ENCODE measurements around the gene MAN2A2.

MAN2A2 gene

DNA sequence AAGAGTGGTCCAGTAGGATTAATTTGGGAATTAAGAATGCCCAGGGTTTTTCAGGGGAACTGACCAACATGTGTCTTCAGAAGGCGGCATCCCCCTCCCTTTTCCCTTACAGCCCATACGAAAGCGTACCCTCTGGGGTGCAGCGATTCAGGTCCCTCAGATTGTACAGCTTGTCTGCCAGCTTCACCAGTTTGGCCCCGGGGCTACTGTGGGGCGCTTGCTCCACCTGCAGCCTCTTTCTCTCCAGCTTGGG, 28.4 kb downstream of the MAN2A2 start:
- DNase-seq (ENCODE audit: low read depth) = no peak
- TF ChIP-seq, protein P1, sequence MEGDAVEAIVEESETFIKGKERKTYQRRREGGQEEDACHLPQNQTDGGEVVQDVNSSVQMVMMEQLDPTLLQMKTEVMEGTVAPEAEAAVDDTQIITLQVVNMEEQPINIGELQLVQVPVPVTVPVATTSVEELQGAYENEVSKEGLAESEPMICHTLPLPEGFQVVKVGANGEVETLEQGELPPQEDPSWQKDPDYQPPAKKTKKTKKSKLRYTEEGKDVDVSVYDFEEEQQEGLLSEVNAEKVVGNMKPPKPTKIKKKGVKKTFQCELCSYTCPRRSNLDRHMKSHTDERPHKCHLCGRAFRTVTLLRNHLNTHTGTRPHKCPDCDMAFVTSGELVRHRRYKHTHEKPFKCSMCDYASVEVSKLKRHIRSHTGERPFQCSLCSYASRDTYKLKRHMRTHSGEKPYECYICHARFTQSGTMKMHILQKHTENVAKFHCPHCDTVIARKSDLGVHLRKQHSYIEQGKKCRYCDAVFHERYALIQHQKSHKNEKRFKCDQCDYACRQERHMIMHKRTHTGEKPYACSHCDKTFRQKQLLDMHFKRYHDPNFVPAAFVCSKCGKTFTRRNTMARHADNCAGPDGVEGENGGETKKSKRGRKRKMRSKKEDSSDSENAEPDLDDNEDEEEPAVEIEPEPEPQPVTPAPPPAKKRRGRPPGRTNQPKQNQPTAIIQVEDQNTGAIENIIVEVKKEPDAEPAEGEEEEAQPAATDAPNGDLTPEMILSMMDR (conservative IDR thresholded peaks at IDR 0.05; ENCODE audit: control insufficient read depth, insufficient read depth, low read depth, low read length) = no peak

DNA sequence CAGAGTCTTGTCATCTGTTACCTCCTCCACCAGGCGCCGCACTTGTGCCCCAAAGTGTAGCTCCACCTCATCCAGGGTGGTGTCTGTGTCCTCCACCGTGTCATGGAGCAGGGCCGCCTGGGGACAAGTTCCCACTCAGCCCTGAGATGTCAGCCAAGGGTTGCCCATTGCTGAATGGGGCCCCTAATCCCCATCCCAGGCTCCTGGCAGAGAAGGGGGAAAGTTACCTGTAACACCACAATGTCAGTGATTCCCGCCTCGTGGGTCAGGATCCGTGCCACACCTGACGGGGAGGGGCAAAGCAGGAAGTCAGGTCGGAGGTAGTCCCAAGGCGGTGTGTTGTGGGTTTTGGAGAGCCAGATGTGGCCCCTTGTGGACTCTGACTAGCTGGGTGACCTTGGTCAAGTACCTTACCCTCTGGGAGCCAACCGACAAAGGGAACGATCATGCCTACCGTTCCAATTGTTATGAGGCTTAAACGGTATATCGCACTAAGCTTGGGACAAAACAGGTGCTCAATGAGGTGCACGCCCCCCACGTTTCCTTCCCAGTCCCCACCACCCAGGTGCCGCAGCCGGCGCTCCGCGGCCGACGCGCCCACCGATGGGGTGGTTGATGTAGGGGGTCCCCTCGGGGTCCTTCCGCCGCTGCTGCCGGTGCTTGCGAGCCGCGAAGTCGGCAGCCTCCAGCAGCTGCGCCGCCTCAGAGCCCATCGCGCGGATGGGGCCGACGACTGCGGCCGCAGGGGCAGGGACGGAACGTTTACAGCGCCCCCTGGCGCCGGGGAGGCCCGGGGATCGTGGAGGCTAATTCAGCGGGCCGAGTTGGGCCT, 28.9 kb downstream of the MAN2A2 start, which contains the start of gene HDDC3:
Gene HDDC3 (minus strand): TSS at position 722 of the 832 bp plus-strand sequence. CDS start 9 bp downstream, at position 713.
- TF ChIP-seq, protein P1 (conservative IDR thresholded peaks at IDR 0.05; ENCODE audit: control insufficient read depth, insufficient read depth, low read depth, low read length) = peak; percentile 64
- DNase-seq (ENCODE audit: low read depth) = peak; percentile 76
- peak within 1 kb of the TSS; percentile 83 for H3K4me3 ChIP-seq (ENCODE audit: control insufficient read depth, low read depth, low read length)

More for the DNA sequence above, 28.4 kb downstream of the MAN2A2 start:
- peak overlapping the region; percentile 83 for H3K4me3 ChIP-seq (ENCODE audit: control insufficient read depth, low read depth, low read length)

DNA sequence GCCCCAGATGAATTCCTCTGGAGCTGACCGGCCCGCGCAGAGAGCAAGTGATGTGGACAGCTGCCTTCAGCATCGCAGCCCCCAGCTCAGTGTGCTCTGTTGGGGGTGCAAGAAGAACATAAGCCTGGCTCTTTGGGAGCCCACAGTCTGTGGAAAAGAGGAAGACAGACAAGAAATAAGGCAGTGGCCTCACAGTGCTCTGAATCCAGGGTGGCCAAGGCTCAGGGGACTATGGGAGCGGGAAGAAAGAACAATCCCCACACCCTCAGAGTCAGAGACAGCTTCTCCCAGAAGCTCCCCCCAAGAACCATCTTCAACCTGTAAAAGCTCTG, 29.5 kb downstream of the MAN2A2 start:
- no peak overlapping the region for H3K4me3 ChIP-seq (ENCODE audit: control insufficient read depth, low read depth, low read length)
- TF ChIP-seq, protein P1 (conservative IDR thresholded peaks at IDR 0.05; ENCODE audit: control insufficient read depth, insufficient read depth, low read depth, low read length) = no peak
- DNase-seq (ENCODE audit: low read depth) = no peak

DNA sequence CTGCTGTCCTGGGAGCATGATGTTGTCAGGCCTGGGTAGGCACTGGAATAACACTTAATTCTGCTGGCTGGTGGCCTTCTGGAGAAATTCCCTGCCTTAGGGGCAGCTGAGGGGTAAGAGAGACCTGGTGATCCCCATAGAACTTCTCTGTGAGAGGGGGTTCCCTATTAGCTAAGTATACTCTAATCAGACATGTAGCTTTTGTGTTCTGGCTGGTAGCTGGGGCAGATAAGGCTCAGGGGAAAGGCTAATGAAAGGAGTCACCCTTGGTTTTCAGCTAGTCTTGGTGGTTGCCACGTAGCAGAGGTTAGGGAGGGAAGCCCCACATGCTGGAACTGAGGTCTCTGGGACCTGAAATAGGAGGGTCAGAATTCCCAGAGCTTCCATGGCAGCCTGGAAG, 30.2 kb downstream of the MAN2A2 start:
- TF ChIP-seq, protein P1 (conservative IDR thresholded peaks at IDR 0.05; ENCODE audit: control insufficient read depth, insufficient read depth, low read depth, low read length) = no peak
- no peak for DNase-seq (ENCODE audit: low read depth)
- no peak overlapping the region for H3K4me3 ChIP-seq (ENCODE audit: control insufficient read depth, low read depth, low read length)

DNA sequence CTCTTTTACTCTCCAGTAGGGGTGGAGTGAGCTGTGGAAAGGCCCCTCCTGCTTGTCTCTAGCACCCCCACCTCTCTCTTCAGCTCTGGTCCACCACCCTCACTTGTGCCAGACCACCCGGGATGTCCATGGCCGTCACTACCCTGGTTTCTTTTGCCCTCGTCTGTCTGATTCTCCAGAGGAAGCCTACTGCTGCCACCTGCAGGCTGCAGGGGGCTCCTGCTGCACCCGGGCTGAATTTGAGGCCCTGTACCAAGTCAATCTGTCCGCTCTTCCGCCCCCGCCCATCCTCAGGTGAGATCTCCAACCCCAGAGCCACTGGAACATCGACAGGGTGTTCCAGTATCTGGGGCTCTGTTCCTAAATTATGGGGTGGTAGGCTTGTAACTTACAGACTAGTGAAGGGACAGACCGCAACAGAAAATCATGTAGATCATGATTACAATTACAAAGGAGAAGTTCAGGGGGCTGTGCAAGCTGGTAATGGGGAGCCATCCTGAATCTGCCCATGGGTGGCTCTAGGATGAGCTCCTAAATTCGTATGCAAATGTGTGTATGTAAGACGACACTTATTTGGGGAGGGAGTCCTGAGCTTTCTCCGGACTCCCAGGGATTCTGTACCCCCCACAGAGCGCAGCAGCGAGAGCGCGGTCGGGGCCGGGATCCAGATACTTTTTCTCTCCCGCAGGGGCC, 31.3 kb downstream of the MAN2A2 start:
- TF ChIP-seq, protein P1 (conservative IDR thresholded peaks at IDR 0.05; ENCODE audit: control insufficient read depth, insufficient read depth, low read depth, low read length) = peak; percentile 86
- peak overlapping the region; percentile 77 for H3K4me3 ChIP-seq (ENCODE audit: control insufficient read depth, low read depth, low read length)
- DNase-seq (ENCODE audit: low read depth) = peak; percentile 80

DNA sequence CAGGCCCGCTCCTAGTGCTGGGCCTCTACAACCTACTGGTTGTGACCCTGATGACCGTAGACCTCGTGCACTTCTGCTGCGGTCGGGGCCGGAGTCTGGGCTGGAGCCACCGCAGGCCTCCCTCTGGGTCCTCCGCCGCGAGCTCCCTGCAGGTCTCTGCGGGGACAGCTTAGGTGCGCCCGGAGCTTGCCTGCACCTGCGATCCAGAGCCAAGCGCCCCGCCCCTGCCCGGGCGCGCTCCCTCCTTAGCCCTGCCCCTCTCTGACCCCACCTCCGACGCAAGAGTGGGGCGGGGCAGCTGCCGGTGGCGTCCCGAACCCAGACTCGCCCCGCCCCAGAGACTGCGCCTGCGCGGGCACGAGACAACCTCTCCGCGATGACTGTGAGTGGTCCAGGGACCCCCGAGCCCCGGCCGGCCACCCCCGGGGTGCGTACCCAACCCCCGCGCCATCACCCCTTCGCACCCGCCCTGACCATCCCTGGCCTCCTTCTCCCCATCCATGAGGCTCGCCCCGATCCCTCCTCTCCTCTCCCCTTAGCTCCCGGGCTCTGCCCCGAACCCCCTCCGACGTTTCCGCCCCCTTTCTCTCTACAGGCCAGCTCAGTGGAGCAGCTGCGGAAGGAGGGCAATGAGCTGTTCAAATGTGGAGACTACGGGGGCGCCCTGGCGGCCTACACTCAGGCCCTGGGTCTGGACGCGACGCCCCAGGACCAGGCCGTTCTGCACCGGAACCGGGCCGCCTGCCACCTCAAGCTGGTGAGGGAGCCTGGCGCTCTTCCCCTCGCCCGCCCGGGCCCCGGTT, 32.0 kb downstream of the MAN2A2 start, which contains the start of gene UNC45A:
Gene UNC45A (plus strand): TSS at position 337 of the 803 bp plus-strand sequence. CDS start 40 bp downstream, at position 377.
- peak; percentile 78 for DNase-seq (ENCODE audit: low read depth)
- TF ChIP-seq, protein P1 (conservative IDR thresholded peaks at IDR 0.05; ENCODE audit: control insufficient read depth, insufficient read depth, low read depth, low read length) = no peak
- peak within 1 kb of the TSS; percentile 77 for H3K4me3 ChIP-seq (ENCODE audit: control insufficient read depth, low read depth, low read length)

Data from fibroblast of mammary gland (primary cell).